ENCODE data around the gene CYP1B1. TPM values are rescaled to one million over a fixed set of nuclear protein-coding genes. Genes with fewer than 3 reads are reported as not detected.

The CYP1B1 gene
- total RNA-seq, 1 donor from 2014 or later: 18.1 TPM

GRCh38 chr2:38076710-38077430 is 919 bp upstream of the CYP1B1 start:
- DNase-seq (ENCODE audit: low read depth): peak; percentile 90

GRCh38 chr2:38076152-38076709 is 280 bp upstream of the CYP1B1 start:
- peak; percentile 80 for DNase-seq (ENCODE audit: low read depth)

- no peak for DNase-seq (ENCODE audit: low read depth)
Measured at GRCh38 chr2:38074764-38075506, 1.0 kb downstream of the CYP1B1 start.

- no peak for DNase-seq (ENCODE audit: low read depth)
Measured at GRCh38 chr2:38074058-38074763, 1.7 kb downstream of the CYP1B1 start.

- no peak for DNase-seq (ENCODE audit: low read depth)
Measured at GRCh38 chr2:38073211-38074057, 2.5 kb downstream of the CYP1B1 start.

- DNase-seq (ENCODE audit: low read depth): no peak
Measured at GRCh38 chr2:38070438-38070837, 5.5 kb downstream of the CYP1B1 start.

GRCh38 chr2:38068234-38068633 is 7.7 kb downstream of the CYP1B1 start:
- no peak for DNase-seq (ENCODE audit: low read depth)

- DNase-seq (ENCODE audit: low read depth): no peak
Measured at GRCh38 chr2:38066421-38067115, 9.4 kb downstream of the CYP1B1 start.

GRCh38 chr2:38065502-38066135 is 10.3 kb downstream of the CYP1B1 start:
- no peak for DNase-seq (ENCODE audit: low read depth)

GRCh38 chr2:38064801-38065501 is 11.0 kb downstream of the CYP1B1 start:
- DNase-seq (ENCODE audit: low read depth): no peak

GRCh38 chr2:38060236-38061018 is 15.5 kb downstream of the CYP1B1 start:
- no peak for DNase-seq (ENCODE audit: low read depth)

GRCh38 chr2:38057651-38058410 is 18.1 kb downstream of the CYP1B1 start:
- DNase-seq (ENCODE audit: low read depth): no peak

GRCh38 chr2:38056216-38056615 is 19.7 kb downstream of the CYP1B1 start:
- DNase-seq (ENCODE audit: low read depth): no peak

- no peak for DNase-seq (ENCODE audit: low read depth)
Measured at GRCh38 chr2:38045811-38046210, 30.1 kb downstream of the CYP1B1 start.

GRCh38 chr2:38039121-38039910 is 36.6 kb downstream of the CYP1B1 start:
- no peak for DNase-seq (ENCODE audit: low read depth)

GRCh38 chr2:38038682-38039081 is 37.3 kb downstream of the CYP1B1 start:
- DNase-seq (ENCODE audit: low read depth): no peak

Data from myocyte (in vitro differentiated cells).